ENCODE measurements around the gene KIF12.

KIF12 gene

GRCh38 chr9:114093761-114094505, 5.2 kb downstream of the KIF12 start:
- DNase-seq (no peak), ATAC-seq (ENCODE audit: insufficient read depth, low read depth) (no peak)
- H4K20me1 ChIP-seq (ENCODE audit: insufficient read depth, low read length): no peaks in the 10 kb centered on the region; the same call in 1 of the 2 replicates
- H3K4me1 ChIP-seq (ENCODE audit: insufficient read depth, low read length): no peaks in the 10 kb centered on the region
- H3K27ac ChIP-seq (ENCODE audit: low read length): no peak overlapping the region
- H2AFZ ChIP-seq (ENCODE audit: low read depth, low read length): no peak overlapping the region
- H3K4me2 ChIP-seq (ENCODE audit: insufficient read depth, low read length): no peak overlapping the region
- H3K9ac ChIP-seq (ENCODE audit: low read depth, low read length): no peak overlapping the region
- H3K79me2 ChIP-seq (ENCODE audit: insufficient read depth, low read length): no peaks in the 10 kb centered on the region
- no peaks in the 10 kb centered on the region for H3K36me3 ChIP-seq (ENCODE audit: insufficient read depth, low read length)
- H3K9me3 ChIP-seq (ENCODE audit: insufficient read depth, low read length, severe bottlenecking): no peaks in the 10 kb centered on the region
- no peak overlapping the region for H3K4me3 ChIP-seq (ENCODE audit: low read depth in 1 of 2, low read length in 2 of 2)
- no peaks in the 10 kb centered on the region for H3K27me3 ChIP-seq (ENCODE audit: insufficient read depth, low read length, poor library complexity)
- TF ChIP-seq, protein P1, sequence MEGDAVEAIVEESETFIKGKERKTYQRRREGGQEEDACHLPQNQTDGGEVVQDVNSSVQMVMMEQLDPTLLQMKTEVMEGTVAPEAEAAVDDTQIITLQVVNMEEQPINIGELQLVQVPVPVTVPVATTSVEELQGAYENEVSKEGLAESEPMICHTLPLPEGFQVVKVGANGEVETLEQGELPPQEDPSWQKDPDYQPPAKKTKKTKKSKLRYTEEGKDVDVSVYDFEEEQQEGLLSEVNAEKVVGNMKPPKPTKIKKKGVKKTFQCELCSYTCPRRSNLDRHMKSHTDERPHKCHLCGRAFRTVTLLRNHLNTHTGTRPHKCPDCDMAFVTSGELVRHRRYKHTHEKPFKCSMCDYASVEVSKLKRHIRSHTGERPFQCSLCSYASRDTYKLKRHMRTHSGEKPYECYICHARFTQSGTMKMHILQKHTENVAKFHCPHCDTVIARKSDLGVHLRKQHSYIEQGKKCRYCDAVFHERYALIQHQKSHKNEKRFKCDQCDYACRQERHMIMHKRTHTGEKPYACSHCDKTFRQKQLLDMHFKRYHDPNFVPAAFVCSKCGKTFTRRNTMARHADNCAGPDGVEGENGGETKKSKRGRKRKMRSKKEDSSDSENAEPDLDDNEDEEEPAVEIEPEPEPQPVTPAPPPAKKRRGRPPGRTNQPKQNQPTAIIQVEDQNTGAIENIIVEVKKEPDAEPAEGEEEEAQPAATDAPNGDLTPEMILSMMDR (IDR thresholded peaks at IDR 0.05; ENCODE audit: borderline replicate concordance, extremely low read depth, low read length, poor library complexity, severe bottlenecking): no peak
- TF ChIP-seq EZH2 (IDR thresholded peaks at IDR 0.05; ENCODE audit: borderline replicate concordance, low read depth, low read length, severe bottlenecking): no peak

DNA sequence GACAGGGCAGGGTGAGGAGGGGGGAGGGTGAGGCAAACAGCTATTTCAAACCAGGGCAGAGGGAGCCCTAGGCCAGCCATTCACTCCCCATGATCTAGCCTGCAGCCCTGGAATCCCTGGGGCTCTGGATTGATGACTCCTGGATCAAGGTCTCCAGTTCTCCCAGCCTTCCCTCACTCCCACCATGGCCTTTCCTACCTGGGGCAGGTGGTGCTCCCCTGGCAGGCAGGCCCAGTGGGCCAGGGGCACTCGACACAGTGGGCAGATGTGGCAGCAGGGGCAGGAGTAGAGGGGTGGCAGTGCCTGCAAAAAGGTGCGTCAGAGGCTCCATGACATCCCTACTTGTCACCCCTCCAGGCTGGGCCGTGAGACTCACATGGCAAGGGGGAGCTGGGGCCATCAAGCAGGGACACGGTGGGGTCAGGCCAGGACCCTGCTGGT, 6.0 kb downstream of the KIF12 start:
- H3K27ac ChIP-seq (ENCODE audit: low read length): no peak overlapping the region
- H3K9me3 ChIP-seq (ENCODE audit: insufficient read depth, low read length, severe bottlenecking): no peaks in the 10 kb centered on the region
- TF ChIP-seq EZH2 (IDR thresholded peaks at IDR 0.05; ENCODE audit: borderline replicate concordance, low read depth, low read length, severe bottlenecking): no peak
- TF ChIP-seq, protein P1 (IDR thresholded peaks at IDR 0.05; ENCODE audit: borderline replicate concordance, extremely low read depth, low read length, poor library complexity, severe bottlenecking): no peak
- H3K27me3 ChIP-seq (ENCODE audit: insufficient read depth, low read length, poor library complexity): no peaks in the 10 kb centered on the region
- no peaks in the 10 kb centered on the region; the same call in 1 of the 2 replicates for H4K20me1 ChIP-seq (ENCODE audit: insufficient read depth, low read length)
- no peak overlapping the region for H3K4me2 ChIP-seq (ENCODE audit: insufficient read depth, low read length)
- no peaks in the 10 kb centered on the region for H3K4me1 ChIP-seq (ENCODE audit: insufficient read depth, low read length)
- no peak overlapping the region for H3K9ac ChIP-seq (ENCODE audit: low read depth, low read length)
- H3K36me3 ChIP-seq (ENCODE audit: insufficient read depth, low read length): no peaks in the 10 kb centered on the region
- no peak overlapping the region for H2AFZ ChIP-seq (ENCODE audit: low read depth, low read length)
- DNase-seq (no peak), ATAC-seq (ENCODE audit: insufficient read depth, low read depth) (no peak)
- no peak overlapping the region for H3K4me3 ChIP-seq (ENCODE audit: low read depth in 1 of 2, low read length in 2 of 2)
- no peaks in the 10 kb centered on the region for H3K79me2 ChIP-seq (ENCODE audit: insufficient read depth, low read length)

DNA sequence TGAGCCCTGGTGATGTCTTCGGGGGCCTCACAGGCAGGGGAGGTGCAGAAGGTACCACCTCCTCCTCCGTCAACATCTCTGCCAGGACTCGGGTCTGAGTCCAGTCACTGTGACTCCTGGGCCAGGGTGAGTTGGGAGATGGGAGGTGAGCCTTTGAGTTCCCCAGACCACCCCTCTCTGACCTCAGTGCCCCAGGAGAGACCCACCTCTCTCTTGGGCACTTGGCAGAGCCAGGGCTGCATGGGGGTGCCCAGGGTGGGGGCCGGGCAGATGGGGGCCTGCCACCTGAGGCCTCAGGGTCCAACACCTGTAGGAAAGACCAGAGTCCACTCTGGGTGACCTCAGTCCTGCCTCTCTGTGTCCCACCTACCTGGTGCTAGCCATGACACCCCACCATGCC, 6.8 kb downstream of the KIF12 start:
- ATAC-seq (ENCODE audit: insufficient read depth, low read depth) (no peak), DNase-seq (no peak)
- H3K27me3 ChIP-seq (ENCODE audit: insufficient read depth, low read length, poor library complexity): no peaks in the 10 kb centered on the region
- no peaks in the 10 kb centered on the region; the same call in 1 of the 2 replicates for H4K20me1 ChIP-seq (ENCODE audit: insufficient read depth, low read length)
- no peak overlapping the region for H3K9ac ChIP-seq (ENCODE audit: low read depth, low read length)
- no peak overlapping the region for H3K4me3 ChIP-seq (ENCODE audit: low read depth in 1 of 2, low read length in 2 of 2)
- no peak overlapping the region for H2AFZ ChIP-seq (ENCODE audit: low read depth, low read length)
- TF ChIP-seq, protein P1 (IDR thresholded peaks at IDR 0.05; ENCODE audit: borderline replicate concordance, extremely low read depth, low read length, poor library complexity, severe bottlenecking): no peak
- no peak for TF ChIP-seq EZH2 (IDR thresholded peaks at IDR 0.05; ENCODE audit: borderline replicate concordance, low read depth, low read length, severe bottlenecking)
- H3K27ac ChIP-seq (ENCODE audit: low read length): no peak overlapping the region
- no peaks in the 10 kb centered on the region for H3K9me3 ChIP-seq (ENCODE audit: insufficient read depth, low read length, severe bottlenecking)
- H3K79me2 ChIP-seq (ENCODE audit: insufficient read depth, low read length): no peaks in the 10 kb centered on the region
- no peak overlapping the region for H3K4me2 ChIP-seq (ENCODE audit: insufficient read depth, low read length)
- H3K4me1 ChIP-seq (ENCODE audit: insufficient read depth, low read length): no peaks in the 10 kb centered on the region
- no peaks in the 10 kb centered on the region for H3K36me3 ChIP-seq (ENCODE audit: insufficient read depth, low read length)
